OCI-LY3 (cell line): ENCODE measurements around the gene TMEM126B.
A peak's percentile ranks its signal among the peaks of the same experiment; 100 is the strongest.

Experiments
- H2AFZ ChIP-seq: fragments of 200-600, 300-600 bp; shearing (Covaris generic); 2 replicates; pipeline ENCODE4 v1.6.0; 2014; ENCODE audit warnings: antibody characterized with exemption, low read depth, low read length
- H3K27ac ChIP-seq: fragments of 200-600, 300-600 bp; sonication (generic); 2 replicates; pipeline ENCODE4 v1.5.1; 2014; ENCODE audit warnings: mild to moderate bottlenecking, low read length, moderate library complexity, mixed read lengths
- H3K27me3 ChIP-seq: fragments of 200-600, 300-600 bp; sonication (generic); 2 replicates; pipeline ENCODE4 v1.6.1; 2014; ENCODE audit warnings: low read depth, low read length, mixed read lengths
- H3K36me3 ChIP-seq: fragments of 200-600, 300-600 bp; sonication (generic); replicated peaks from 2 replicates; pipeline ENCODE3; 2014; ENCODE audit warnings: low read depth, low read length, mixed read lengths
- H3K4me1 ChIP-seq: fragments of 300-600, 200-600 bp; sonication (generic); 2 replicates; pipeline ENCODE4 v1.6.1; 2014; ENCODE audit warnings: low read length, mixed read lengths
- H3K4me2 ChIP-seq: fragments of 200-600, 300-600 bp; sonication (generic); 2 replicates; pipeline ENCODE4 v1.6.1; 2014; ENCODE audit warnings: low read length, mixed read lengths
- H3K4me3 ChIP-seq: fragments of 300-600, 200-600 bp; sonication (generic); 2 replicates; pipeline ENCODE4 v1.5.1; 2014; ENCODE audit warnings: antibody characterized with exemption, mild to moderate bottlenecking, low read length, moderate library complexity
- H3K79me2 ChIP-seq: fragments of 300-600, 200-600 bp; shearing (Covaris generic); 2 replicates; pipeline ENCODE4 v1.6.1; 2014; ENCODE audit warnings: mild to moderate bottlenecking, low read length, mixed read lengths
- H3K9ac ChIP-seq: fragments of 300-600, 200-600 bp; shearing (Covaris generic); 2 replicates; pipeline ENCODE4 v1.6.0; 2014; ENCODE audit warnings: mild to moderate bottlenecking, low read length, moderate library complexity
- H3K9me3 ChIP-seq: fragments of 200-600, 300-600 bp; shearing (Covaris generic); 2 replicates; pipeline ENCODE4 v1.6.1; 2014; ENCODE audit warnings: low read length, mixed read lengths; ENCODE audit not compliant: insufficient read depth
- H4K20me1 ChIP-seq: fragments of 200-600, 300-600 bp; sonication (generic); 2 replicates; pipeline ENCODE4 v1.6.1; 2016; ENCODE audit warnings: low read length, mixed read lengths; ENCODE audit not compliant: insufficient read depth
- CTCF ChIP-seq: fragments of 200-600, 300-600 bp; sonication (generic); IDR thresholded peaks from 2 replicates; pipeline ENCODE4 v1.5.1; 2014; ENCODE audit warnings: antibody characterized with exemption, low read length, low read depth
- EZH2phosphoT487 ChIP-seq: fragments of 200-600 bp; shearing (Covaris generic); IDR thresholded peaks from 2 replicates; pipeline ENCODE4 v1.6.1; 2018; ENCODE audit warnings: antibody characterized with exemption, mixed run types, low read depth

Gene TMEM126B

GRCh38 chr11:85627998-85628770 is at the start of gene TMEM126B:
Gene TMEM126B, plus strand, starts transcription at chr11:85628593. Its CDS starts 15 bp downstream, at chr11:85628608.
- Histone ChIP-seq H3K36me3 (peaks cover 15% of the 10 kb centered on the region), H3K79me2 (peaks cover 38% of the 10 kb centered on the region), H4K20me1 (no peaks in the 10 kb centered on the region), H2AFZ (peak within 1 kb of the TSS; percentile 97), H3K27ac (peak within 1 kb of the TSS; percentile 57), H3K27me3 (no peaks in the 10 kb centered on the region), H3K4me1 (peaks cover 21% of the 10 kb centered on the region), H3K9me3 (no peaks in the 10 kb centered on the region), H3K4me2 (peak within 1 kb of the TSS; percentile 98), H3K9ac (peak within 1 kb of the TSS; percentile 86), H3K4me3 (peak within 1 kb of the TSS; percentile 87)
- no peak for TF ChIP-seq EZH2phosphoT487
- no peak for TF ChIP-seq CTCF

GRCh38 chr11:85582111-85582510 is 46.3 kb upstream of the TMEM126B start:
- Histone ChIP-seq H3K4me2 (no peak overlapping the region), H3K9ac (no peak overlapping the region), H3K4me3 (no peak overlapping the region), H2AFZ (no peak overlapping the region), H3K27ac (no peak overlapping the region), H3K36me3 (no peaks in the 10 kb centered on the region), H3K79me2 (no peaks in the 10 kb centered on the region), H4K20me1 (no peaks in the 10 kb centered on the region), H3K9me3 (no peaks in the 10 kb centered on the region), H3K4me1 (no peaks in the 10 kb centered on the region), H3K27me3 (no peaks in the 10 kb centered on the region)
- no peak for TF ChIP-seq CTCF
- TF ChIP-seq EZH2phosphoT487 = no peak

GRCh38 chr11:85589373-85589772 is 39.0 kb upstream of the TMEM126B start:
- H4K20me1 ChIP-seq = no peaks in the 10 kb centered on the region
- H3K79me2 ChIP-seq = no peaks in the 10 kb centered on the region
- no peak overlapping the region for H3K9ac ChIP-seq
- no peak overlapping the region for H3K27ac ChIP-seq
- H2AFZ ChIP-seq = no peak overlapping the region
- no peaks in the 10 kb centered on the region for H3K27me3 ChIP-seq
- no peak overlapping the region for H3K4me2 ChIP-seq
- no peaks in the 10 kb centered on the region for H3K36me3 ChIP-seq
- H3K4me1 ChIP-seq = peaks cover 4% of the 10 kb centered on the region; the same call in 1 of the 2 replicates
- H3K9me3 ChIP-seq = no peaks in the 10 kb centered on the region
- no peak for TF ChIP-seq CTCF
- TF ChIP-seq EZH2phosphoT487 = no peak
- H3K4me3 ChIP-seq = no peak overlapping the region

GRCh38 chr11:85590848-85591483 is 37.4 kb upstream of the TMEM126B start:
- Histone ChIP-seq H3K27ac (no peak overlapping the region), H3K9ac (no peak overlapping the region), H2AFZ (no peak overlapping the region), H3K4me2 (no peak overlapping the region), H3K36me3 (no peaks in the 10 kb centered on the region), H3K9me3 (no peaks in the 10 kb centered on the region), H3K4me3 (no peak overlapping the region), H3K79me2 (no peaks in the 10 kb centered on the region), H4K20me1 (no peaks in the 10 kb centered on the region), H3K27me3 (no peaks in the 10 kb centered on the region), H3K4me1 (peaks cover 4% of the 10 kb centered on the region; the same call in 1 of the 2 replicates)
- TF ChIP-seq CTCF (peak; percentile 71), EZH2phosphoT487 (no peak)
